Measurements from ENCODE around the gene SOBP.

SOBP gene

DNA sequence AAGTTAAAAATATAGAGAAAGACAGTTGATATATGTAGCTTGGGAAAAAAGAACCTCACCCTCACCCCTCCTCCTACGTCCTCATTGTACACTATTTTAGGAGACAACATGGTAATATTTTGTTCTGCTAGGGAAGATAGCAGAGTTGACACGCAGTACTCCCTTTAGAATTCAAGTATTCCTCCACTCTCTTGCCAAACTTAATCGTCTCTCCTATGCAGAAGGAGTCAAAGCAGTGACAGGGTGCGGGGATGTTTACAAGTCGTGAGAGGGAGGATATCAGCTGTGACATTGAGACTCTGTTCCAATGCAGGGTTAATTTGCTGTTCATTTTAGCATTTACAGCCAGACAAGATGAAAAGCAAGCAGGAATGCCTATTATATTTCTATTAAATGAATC, 97.5 kb downstream of the SOBP start:
- H3K4me3 ChIP-seq (ENCODE audit: low read depth, low read length) = no peak overlapping the region
- in situ Hi-C loops (cut with HindIII; ENCODE audit: low sequenced_read_pairs) = no loop called here
- DNase-seq (ENCODE audit: low read depth, low spot score) = no peak
- TF ChIP-seq, protein P1, sequence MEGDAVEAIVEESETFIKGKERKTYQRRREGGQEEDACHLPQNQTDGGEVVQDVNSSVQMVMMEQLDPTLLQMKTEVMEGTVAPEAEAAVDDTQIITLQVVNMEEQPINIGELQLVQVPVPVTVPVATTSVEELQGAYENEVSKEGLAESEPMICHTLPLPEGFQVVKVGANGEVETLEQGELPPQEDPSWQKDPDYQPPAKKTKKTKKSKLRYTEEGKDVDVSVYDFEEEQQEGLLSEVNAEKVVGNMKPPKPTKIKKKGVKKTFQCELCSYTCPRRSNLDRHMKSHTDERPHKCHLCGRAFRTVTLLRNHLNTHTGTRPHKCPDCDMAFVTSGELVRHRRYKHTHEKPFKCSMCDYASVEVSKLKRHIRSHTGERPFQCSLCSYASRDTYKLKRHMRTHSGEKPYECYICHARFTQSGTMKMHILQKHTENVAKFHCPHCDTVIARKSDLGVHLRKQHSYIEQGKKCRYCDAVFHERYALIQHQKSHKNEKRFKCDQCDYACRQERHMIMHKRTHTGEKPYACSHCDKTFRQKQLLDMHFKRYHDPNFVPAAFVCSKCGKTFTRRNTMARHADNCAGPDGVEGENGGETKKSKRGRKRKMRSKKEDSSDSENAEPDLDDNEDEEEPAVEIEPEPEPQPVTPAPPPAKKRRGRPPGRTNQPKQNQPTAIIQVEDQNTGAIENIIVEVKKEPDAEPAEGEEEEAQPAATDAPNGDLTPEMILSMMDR (IDR thresholded peaks at IDR 0.05; ENCODE audit: low read depth, low read length) = no peak

DNA sequence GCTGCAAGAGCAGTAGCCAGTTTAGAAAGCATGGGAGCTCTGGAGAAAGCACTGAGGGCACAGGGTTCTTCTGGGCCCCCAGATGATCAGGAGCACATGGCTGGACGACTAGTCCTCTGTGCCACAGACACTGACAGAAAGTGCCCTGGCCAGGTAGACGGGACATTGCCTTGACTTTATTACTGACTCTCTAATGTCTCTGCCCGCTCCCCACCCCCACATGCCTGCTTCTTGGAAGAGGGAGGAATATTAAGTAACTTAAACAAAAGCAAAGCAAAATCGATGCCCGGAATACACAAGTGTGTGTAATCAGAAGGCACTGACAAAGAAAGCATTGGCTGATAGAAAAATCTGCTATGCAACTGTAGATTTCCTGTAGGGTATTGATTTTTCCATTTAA, 99.3 kb downstream of the SOBP start:
- no peak overlapping the region for H3K4me3 ChIP-seq (ENCODE audit: low read depth, low read length)
- DNase-seq (ENCODE audit: low read depth, low spot score) = no peak
- TF ChIP-seq, protein P1 (IDR thresholded peaks at IDR 0.05; ENCODE audit: low read depth, low read length) = no peak
- in situ Hi-C loops (cut with HindIII; ENCODE audit: low sequenced_read_pairs) = no loop called here

DNA sequence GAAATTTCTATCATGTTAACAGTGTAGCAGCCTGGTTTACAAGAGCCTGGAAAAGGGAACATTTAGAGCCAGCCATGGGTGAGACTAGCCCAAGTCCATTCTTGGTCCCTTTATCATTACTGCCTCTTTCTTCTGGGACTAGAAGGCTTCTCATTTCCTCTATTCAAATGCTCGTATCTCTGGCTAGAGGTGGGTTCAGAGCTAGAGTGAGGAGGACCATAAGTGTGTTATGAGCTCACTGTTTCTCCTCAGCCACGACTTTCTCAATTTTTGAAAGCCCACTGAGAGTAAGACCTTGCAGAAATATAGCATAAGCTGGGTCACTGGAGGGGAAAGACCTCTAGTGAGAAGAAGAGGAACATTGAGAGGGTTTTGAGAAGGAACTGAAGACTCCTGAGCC, 100.0 kb downstream of the SOBP start:
- DNase-seq (ENCODE audit: low read depth, low spot score) = no peak
- TF ChIP-seq, protein P1 (IDR thresholded peaks at IDR 0.05; ENCODE audit: low read depth, low read length) = no peak
- in situ Hi-C loops (cut with HindIII; ENCODE audit: low sequenced_read_pairs) = no loop called here
- H3K4me3 ChIP-seq (ENCODE audit: low read depth, low read length) = no peak overlapping the region

DNA sequence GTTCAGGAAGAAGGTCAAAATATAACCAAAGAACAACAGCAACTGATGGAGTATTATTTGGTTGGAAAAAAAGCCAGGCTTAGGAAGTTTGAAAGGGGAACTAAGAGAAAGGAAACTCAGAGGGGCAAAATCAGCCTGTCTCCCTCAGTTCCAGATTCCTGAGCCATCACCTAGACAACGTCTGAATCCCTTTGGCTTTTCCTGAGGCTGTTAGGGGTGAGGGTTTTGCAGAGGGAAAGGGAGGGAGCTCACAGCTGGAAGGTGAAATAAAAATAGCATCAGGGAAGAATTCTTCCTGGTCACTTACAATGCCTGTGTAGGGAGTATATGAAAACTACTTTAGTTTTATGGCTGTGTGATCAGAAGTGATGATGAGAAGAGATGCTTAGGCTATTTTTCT, 100.5 kb downstream of the SOBP start:
- DNase-seq (ENCODE audit: low read depth, low spot score) = no peak
- TF ChIP-seq, protein P1 (IDR thresholded peaks at IDR 0.05; ENCODE audit: low read depth, low read length) = no peak
- no peak overlapping the region for H3K4me3 ChIP-seq (ENCODE audit: low read depth, low read length)
- in situ Hi-C loops (cut with HindIII; ENCODE audit: low sequenced_read_pairs) = no loop called here

DNA sequence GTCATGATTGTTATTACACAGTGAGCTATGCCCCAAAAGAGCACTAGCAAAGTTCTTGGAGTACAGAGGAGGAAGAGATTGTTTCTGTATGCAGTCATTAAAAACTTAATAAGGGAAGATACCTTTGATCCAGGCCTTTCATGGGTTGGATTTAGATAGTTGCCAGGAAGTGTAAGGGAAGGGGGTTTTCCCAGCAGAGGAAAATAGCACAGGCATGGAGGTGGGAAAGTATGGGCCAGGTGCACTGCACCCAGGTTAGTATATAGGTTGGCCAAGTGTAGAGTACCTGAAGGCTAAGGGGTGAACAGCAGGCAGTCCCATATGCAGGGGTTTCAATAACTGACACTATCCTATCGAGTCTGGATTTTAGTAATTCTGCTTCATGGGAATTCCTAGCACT, 101.4 kb downstream of the SOBP start:
- TF ChIP-seq, protein P1 (IDR thresholded peaks at IDR 0.05; ENCODE audit: low read depth, low read length) = no peak
- in situ Hi-C loops (cut with HindIII; ENCODE audit: low sequenced_read_pairs) = no loop called here
- no peak for DNase-seq (ENCODE audit: low read depth, low spot score)
- no peak overlapping the region for H3K4me3 ChIP-seq (ENCODE audit: low read depth, low read length)

DNA sequence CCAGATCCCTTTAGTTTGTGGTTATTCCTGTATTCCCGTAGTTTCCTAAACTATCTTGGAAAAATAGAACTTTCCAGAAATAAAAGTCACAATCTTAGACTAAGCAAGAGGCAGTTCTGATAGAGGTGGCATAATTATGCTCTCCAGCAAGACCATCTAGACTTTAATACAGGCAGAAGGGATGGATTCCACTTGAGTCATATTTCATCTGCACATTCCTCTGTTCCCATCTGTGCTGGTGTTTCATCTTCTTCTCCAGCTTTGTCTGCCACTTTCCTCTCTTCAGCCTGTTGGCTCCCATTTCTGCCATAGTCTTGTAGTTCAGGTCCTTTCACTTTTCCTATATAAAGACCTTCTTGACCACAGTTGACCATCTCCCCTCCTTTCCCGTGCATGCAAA, 102.9 kb downstream of the SOBP start:
- DNase-seq (ENCODE audit: low read depth, low spot score) = no peak
- in situ Hi-C loops (cut with HindIII; ENCODE audit: low sequenced_read_pairs) = no loop called here

More for the DNA sequence above, 102.9 kb downstream of the SOBP start:
- no peak overlapping the region for H3K4me3 ChIP-seq (ENCODE audit: low read depth, low read length)
- TF ChIP-seq, protein P1 (IDR thresholded peaks at IDR 0.05; ENCODE audit: low read depth, low read length) = no peak

Data from astrocyte of the spinal cord (primary cell).